ENCODE results near the gene KRT86. TPM values are rescaled to one million over a fixed set of nuclear protein-coding genes. Genes with fewer than 3 reads are reported as not detected.
"Not testable (repeated sequence)": the region's sequence is repeated elsewhere in the genome, so short reads cannot be mapped to it uniquely, and the experiment has no call there.

Gene KRT86
- total RNA-seq, 1 donor from 2014 or later, result 2.2 TPM

DNA sequence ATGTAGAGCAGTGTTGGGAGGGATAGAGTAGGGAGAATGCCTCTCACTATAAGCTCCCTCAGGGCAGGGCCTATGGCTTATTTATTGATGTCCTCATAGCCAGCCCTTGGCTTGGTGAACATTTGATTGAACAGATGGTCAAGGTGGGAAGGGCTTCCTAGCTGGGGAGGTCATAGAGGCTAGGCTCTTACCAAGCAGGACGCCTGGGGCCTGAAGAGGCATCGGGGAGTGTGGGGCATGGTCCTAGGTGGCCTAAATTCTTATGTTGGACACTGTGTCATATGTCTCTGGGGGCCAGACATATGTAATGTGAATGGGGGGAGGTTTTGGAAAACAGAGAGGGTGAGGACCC lies 17.9 kb upstream of the KRT86 start:
- H3K4me3 ChIP-seq (ENCODE audit: low read depth, low read length), result no peak overlapping the region
- no peak for DNase-seq (ENCODE audit: low read depth)
- TF ChIP-seq, protein P1, sequence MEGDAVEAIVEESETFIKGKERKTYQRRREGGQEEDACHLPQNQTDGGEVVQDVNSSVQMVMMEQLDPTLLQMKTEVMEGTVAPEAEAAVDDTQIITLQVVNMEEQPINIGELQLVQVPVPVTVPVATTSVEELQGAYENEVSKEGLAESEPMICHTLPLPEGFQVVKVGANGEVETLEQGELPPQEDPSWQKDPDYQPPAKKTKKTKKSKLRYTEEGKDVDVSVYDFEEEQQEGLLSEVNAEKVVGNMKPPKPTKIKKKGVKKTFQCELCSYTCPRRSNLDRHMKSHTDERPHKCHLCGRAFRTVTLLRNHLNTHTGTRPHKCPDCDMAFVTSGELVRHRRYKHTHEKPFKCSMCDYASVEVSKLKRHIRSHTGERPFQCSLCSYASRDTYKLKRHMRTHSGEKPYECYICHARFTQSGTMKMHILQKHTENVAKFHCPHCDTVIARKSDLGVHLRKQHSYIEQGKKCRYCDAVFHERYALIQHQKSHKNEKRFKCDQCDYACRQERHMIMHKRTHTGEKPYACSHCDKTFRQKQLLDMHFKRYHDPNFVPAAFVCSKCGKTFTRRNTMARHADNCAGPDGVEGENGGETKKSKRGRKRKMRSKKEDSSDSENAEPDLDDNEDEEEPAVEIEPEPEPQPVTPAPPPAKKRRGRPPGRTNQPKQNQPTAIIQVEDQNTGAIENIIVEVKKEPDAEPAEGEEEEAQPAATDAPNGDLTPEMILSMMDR (conservative IDR thresholded peaks at IDR 0.05; ENCODE audit: low read depth, low read length), result no peak

DNA sequence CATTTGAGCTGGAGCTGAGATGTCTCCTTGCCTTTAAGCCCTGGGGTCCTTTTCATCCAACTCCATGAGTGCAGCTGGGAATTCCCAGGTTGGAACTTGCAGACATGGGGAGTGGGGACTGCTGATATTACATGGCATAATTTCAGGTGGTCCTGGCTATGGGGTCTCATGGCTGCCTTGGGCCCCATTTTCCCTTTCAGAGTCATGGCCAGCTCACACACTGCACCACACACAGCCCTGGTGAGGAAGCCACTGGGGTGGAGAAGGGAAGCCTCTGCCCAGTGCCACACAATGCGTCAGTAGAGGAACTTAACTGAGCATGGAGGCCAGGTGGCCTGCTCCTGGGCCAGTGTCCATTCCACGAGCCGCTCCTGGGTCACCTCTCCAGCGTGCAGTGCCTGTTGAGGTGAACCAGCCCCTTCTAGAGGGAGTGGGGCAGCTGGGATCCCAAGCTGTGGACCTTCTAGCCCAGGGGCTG lies 17.3 kb upstream of the KRT86 start:
- H3K4me3 ChIP-seq (ENCODE audit: low read depth, low read length), result no peak overlapping the region
- TF ChIP-seq, protein P1 (conservative IDR thresholded peaks at IDR 0.05; ENCODE audit: low read depth, low read length), result no peak
- DNase-seq (ENCODE audit: low read depth), result no peak

DNA sequence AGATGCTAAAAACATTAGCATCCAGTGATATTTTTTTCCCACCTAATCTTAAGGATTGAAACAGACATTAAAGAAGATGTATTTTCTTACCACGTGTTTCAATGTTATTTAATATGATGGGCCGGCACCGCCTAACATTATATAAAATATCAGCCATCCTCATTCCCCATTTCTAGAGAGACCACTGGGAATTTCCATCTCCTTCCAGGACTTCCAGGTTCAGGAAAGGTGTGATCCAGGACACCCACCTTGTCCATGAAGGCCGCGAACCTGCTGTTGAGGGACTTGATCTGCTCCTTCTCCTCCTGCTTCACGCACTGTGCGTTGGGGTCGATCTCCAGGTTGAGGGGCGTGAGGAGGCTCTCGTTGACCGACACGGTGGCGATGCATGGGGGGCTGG lies 16.5 kb upstream of the KRT86 start:
- not testable (repeated sequence) for H3K4me3 ChIP-seq (ENCODE audit: low read depth, low read length); DNase-seq (ENCODE audit: low read depth)

DNA sequence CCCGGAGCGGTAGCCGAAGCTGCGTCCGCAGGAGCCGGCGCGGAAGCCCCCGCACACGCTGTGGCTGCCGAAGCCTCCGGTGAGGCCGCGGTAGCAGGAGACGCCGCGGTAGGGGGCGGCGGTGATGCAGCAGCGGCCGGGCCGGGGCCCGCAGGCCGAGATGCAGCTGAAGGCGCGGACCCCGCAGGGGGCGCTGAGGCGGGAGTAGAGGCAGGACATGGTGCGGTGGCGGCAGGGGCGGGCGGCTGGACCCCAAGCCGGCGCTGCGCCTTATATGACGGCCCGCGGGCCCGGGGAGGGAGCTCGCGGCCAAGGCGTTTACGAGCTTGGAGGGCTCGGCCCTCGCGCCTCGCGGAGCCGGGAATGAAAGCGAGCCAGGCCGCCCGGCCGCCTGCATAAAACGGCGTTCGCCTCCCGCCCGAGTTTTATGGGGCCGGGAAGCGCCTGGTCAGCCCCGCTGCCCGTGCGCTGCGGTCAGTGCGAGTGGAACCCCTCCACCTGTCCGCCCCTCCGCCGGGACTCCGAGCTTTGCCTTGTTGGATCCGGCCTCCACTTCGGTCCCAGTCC lies 16.0 kb upstream of the KRT86 start:
- no peak for DNase-seq (ENCODE audit: low read depth)
- TF ChIP-seq, protein P1 (conservative IDR thresholded peaks at IDR 0.05; ENCODE audit: low read depth, low read length), result no peak
- H3K4me3 ChIP-seq (ENCODE audit: low read depth, low read length), result no peak overlapping the region

DNA sequence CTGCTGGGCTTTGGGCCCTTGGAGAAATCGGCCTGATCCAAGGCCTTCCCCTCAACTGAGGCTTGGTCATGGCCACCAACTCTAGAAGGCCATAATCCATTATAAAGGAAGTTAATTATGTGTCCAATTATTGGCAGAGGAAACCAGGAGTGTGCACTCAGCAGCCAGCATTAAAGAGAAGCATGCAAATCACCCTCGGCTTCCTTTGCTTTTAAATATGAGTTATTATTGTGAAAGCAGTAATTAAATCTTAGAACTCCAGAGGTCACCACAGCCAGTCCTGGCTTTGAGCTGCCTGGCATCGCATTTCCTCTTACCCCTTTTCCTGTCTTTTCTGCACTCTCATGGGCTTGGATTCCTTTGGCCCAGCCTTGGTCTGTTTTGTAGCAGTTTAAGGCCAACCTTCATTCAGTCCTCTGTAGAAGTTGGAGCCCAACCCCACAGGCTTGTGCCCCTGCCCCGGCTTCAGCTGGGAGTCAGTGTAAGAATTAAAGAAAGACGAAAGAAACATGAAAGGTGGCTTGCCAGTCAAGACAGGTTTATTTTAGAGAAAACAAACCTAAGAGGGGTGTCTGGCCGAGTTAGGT lies 14.7 kb upstream of the KRT86 start:
- H3K4me3 ChIP-seq (ENCODE audit: low read depth, low read length), result no peak overlapping the region
- TF ChIP-seq, protein P1 (conservative IDR thresholded peaks at IDR 0.05; ENCODE audit: low read depth, low read length), result no peak
- DNase-seq (ENCODE audit: low read depth), result no peak

DNA sequence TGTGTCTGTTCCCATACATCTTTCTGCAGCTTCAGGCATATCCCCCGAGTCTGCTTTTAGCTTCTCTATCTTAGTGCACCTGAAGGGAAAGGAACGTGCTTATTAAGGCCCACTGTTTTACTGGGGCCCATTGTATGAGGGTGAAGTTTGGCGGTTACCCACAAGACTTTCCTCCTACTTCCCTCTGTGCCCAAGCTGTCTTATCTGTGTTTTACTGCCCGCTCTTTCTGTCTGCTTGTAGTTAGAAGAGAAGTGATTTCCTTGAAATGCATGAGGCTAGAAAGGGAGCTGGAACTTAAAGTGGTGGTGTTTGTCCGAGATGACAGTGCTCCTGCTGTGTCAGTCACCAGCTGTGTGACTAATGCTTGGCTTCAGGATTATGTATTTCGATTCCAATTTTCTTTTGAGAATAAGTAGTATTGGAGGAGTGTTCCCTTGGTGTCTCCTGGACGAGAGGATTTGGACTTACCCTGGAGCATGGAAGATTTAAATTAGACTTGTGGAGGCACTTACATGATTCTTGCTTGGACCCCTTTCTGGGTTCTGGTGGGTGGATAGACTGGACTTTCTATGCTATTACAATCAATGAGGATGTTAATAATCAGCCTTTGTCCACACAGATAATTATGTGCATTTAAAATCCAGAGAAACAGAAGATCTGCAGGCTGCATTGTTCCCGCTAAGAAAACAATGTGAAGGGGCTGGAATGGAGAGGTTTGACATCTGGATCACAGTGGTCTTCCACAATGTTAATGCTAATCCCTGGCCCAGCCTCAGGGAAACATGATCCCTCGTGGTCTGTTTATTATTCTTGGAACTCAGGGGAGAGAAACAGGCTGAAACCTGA lies 13.9 kb upstream of the KRT86 start:
- no peak for DNase-seq (ENCODE audit: low read depth)
- TF ChIP-seq, protein P1 (conservative IDR thresholded peaks at IDR 0.05; ENCODE audit: low read depth, low read length), result no peak
- no peak overlapping the region for H3K4me3 ChIP-seq (ENCODE audit: low read depth, low read length)

DNA sequence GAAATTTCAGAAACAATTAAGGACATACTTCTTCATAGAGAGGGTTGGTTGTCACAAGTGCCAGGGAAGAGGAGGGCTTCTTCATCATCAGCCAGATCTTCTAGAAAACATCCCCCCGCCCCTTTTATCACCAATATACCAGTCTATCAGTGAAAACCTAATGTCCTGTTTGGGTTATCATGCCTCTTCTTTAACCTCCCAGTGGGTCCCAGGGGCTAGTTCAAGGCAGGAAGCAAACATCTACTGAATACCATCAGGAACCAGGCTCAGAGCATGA lies 13.3 kb upstream of the KRT86 start:
- no peak overlapping the region for H3K4me3 ChIP-seq (ENCODE audit: low read depth, low read length)
- no peak for DNase-seq (ENCODE audit: low read depth)
- TF ChIP-seq, protein P1 (conservative IDR thresholded peaks at IDR 0.05; ENCODE audit: low read depth, low read length), result no peak
